Measurements from ENCODE around the gene PSTPIP2.

DNA sequence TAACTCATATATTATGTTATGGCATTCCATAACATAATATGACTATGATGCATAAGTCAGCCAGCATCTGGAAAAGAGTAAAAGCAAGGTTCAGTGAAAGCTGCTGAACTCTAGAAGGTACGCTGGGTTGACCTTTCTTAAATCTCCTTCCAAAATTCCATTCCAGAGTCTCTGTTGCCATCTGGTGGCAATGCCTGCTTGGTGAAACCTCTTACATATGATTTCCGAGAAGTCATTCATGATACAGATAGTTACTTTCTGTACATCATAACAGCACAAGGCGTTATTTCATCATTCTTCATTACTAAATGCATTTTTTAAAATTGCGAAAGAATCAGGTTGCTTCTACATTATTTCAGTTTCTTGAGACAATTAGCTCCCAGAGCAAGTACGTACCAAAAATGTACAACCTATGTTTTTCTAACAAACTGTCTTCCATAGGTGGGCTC is 97.9 kb downstream of the PSTPIP2 start:
- TF ChIP-seq, protein P1, sequence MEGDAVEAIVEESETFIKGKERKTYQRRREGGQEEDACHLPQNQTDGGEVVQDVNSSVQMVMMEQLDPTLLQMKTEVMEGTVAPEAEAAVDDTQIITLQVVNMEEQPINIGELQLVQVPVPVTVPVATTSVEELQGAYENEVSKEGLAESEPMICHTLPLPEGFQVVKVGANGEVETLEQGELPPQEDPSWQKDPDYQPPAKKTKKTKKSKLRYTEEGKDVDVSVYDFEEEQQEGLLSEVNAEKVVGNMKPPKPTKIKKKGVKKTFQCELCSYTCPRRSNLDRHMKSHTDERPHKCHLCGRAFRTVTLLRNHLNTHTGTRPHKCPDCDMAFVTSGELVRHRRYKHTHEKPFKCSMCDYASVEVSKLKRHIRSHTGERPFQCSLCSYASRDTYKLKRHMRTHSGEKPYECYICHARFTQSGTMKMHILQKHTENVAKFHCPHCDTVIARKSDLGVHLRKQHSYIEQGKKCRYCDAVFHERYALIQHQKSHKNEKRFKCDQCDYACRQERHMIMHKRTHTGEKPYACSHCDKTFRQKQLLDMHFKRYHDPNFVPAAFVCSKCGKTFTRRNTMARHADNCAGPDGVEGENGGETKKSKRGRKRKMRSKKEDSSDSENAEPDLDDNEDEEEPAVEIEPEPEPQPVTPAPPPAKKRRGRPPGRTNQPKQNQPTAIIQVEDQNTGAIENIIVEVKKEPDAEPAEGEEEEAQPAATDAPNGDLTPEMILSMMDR (IDR thresholded peaks at IDR 0.05; ENCODE audit: control extremely low read depth in 1 of 3, insufficient read depth in 1 of 3, low read depth in 1 of 3, low read length in 3 of 3): peak in 2 of 3 experiments; percentile 67 to 71; a peak in 3 of 4 replicates
- TF ChIP-seq, protein P2, sequence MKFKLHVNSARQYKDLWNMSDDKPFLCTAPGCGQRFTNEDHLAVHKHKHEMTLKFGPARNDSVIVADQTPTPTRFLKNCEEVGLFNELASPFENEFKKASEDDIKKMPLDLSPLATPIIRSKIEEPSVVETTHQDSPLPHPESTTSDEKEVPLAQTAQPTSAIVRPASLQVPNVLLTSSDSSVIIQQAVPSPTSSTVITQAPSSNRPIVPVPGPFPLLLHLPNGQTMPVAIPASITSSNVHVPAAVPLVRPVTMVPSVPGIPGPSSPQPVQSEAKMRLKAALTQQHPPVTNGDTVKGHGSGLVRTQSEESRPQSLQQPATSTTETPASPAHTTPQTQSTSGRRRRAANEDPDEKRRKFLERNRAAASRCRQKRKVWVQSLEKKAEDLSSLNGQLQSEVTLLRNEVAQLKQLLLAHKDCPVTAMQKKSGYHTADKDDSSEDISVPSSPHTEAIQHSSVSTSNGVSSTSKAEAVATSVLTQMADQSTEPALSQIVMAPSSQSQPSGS (IDR thresholded peaks at IDR 0.05; ENCODE audit: low read length): no peak
- TF ChIP-seq POLR2A (IDR thresholded peaks at IDR 0.05; ENCODE audit: control extremely low read depth in 1 of 2, low read depth in 2 of 2, low read length in 2 of 2) (no peak), SIN3A (conservative IDR thresholded peaks at IDR 0.05 in 1 of 2, IDR thresholded peaks at IDR 0.05 in 1 of 2; ENCODE audit: low read depth in 1 of 2, low read length in 2 of 2) (no peak), BRCA1 (IDR thresholded peaks at IDR 0.05; ENCODE audit: low read depth, low read length) (no peak), RXRA (IDR thresholded peaks at IDR 0.05; ENCODE audit: insufficient read depth, low read depth, low read length) (no peak), POLR2AphosphoS5 (IDR thresholded peaks at IDR 0.05; ENCODE audit: low read depth, low read length) (no peak), RNF2 (IDR thresholded peaks at IDR 0.05; ENCODE audit: borderline replicate concordance, low read depth, low read length, missing control alignments, poor library complexity, severe bottlenecking) (no peak)
- TF ChIP-seq, protein P3, sequence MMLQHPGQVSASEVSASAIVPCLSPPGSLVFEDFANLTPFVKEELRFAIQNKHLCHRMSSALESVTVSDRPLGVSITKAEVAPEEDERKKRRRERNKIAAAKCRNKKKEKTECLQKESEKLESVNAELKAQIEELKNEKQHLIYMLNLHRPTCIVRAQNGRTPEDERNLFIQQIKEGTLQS (IDR thresholded peaks at IDR 0.05; ENCODE audit: insufficient read depth, low read depth, low read length): no peak
- TF ChIP-seq, protein P4, sequence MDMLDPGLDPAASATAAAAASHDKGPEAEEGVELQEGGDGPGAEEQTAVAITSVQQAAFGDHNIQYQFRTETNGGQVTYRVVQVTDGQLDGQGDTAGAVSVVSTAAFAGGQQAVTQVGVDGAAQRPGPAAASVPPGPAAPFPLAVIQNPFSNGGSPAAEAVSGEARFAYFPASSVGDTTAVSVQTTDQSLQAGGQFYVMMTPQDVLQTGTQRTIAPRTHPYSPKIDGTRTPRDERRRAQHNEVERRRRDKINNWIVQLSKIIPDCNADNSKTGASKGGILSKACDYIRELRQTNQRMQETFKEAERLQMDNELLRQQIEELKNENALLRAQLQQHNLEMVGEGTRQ (IDR thresholded peaks at IDR 0.05; ENCODE audit: low read length): no peak
